ENCODE measurements around the gene EPB41L3.

DNA sequence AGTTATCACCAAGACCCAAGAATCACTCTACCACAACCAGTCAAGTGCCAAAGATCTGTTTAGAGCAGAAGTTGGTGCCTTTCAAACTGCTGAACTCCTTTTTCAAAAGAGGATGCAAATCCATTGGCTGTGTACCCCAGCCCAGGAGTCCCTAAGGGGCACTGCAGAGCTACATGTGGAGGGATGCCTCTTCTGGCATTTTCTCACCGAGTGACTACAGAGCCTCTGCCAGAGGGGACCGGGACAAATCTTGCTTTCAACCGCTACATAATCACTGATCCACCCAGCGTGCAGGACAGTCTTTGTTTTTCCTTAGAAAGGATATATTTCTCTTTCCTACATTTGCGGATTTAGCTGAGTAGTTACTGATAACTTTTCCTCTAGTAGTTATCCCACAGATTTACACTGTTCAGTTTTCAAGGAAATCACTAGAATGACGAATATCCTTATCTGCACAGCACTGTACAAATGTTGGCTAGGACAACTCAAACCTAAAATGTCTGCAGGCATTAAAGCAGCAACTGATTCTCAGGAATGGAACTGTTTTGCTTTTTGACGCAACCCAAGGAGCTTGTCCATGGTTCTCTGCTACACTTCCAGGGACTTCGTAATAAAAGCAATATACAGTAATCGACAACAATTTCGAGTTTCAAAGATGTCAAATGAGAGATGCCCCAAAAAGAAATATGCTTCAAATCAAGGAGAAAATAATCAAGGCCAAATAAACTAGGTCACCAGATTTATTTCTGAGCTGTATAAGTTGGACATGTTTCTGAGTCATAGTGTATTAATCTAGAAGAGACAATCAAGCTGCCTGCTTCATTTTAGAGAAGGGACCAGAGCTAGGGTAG lies 24.1 kb downstream of the EPB41L3 start:
- TF ChIP-seq, protein P1, sequence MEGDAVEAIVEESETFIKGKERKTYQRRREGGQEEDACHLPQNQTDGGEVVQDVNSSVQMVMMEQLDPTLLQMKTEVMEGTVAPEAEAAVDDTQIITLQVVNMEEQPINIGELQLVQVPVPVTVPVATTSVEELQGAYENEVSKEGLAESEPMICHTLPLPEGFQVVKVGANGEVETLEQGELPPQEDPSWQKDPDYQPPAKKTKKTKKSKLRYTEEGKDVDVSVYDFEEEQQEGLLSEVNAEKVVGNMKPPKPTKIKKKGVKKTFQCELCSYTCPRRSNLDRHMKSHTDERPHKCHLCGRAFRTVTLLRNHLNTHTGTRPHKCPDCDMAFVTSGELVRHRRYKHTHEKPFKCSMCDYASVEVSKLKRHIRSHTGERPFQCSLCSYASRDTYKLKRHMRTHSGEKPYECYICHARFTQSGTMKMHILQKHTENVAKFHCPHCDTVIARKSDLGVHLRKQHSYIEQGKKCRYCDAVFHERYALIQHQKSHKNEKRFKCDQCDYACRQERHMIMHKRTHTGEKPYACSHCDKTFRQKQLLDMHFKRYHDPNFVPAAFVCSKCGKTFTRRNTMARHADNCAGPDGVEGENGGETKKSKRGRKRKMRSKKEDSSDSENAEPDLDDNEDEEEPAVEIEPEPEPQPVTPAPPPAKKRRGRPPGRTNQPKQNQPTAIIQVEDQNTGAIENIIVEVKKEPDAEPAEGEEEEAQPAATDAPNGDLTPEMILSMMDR (IDR thresholded peaks at IDR 0.05; ENCODE audit: low read length) = no peak
- TF ChIP-seq EZH2 (IDR thresholded peaks at IDR 0.05; ENCODE audit: borderline replicate concordance, low read length) = no peak

All from OCI-LY1 (cell line).